Esophagus squamous epithelium (tissue), 5 donors: Measurements from ENCODE around the gene OSCP1. TPM values are rescaled to one million over a fixed set of nuclear protein-coding genes. Genes with fewer than 3 reads are reported as not detected.

Source experiments
- DNase-seq: peaks from one replicate; lab custom pipeline; 2025; lab: John Stamatoyannopoulos, UW
- H3K27ac ChIP-seq, 4 donors: fragments of 200-600 bp; sonication (generic); one replicate each; pipeline ENCODE4 v1.5.1; 2016 to 2019; ENCODE audit warnings: mild to moderate bottlenecking in 1 of 4
- H3K27me3 ChIP-seq, 4 donors: fragments of 200-600 bp; sonication (generic); 1 replicate in 3 of 4; 2 replicates in 1 of 4; pipeline versions ENCODE4 v1.5.1 to v1.6.0; 2017 to 2021; ENCODE audit warnings: antibody characterized with exemption in 1 of 4
- H3K36me3 ChIP-seq, 3 donors: fragments of 200-600 bp; sonication (generic); one replicate each; pipeline ENCODE4 v1.5.1; 2016 to 2019
- H3K4me1 ChIP-seq, 3 donors: fragments of 200-600 bp; sonication (generic); one replicate each; pipeline ENCODE4 v1.5.1; 2017 to 2019
- H3K4me3 ChIP-seq, 4 donors: fragments of 200-600 bp; sonication (generic); 1 replicate in 3 of 4; 2 replicates in 1 of 4; pipeline ENCODE4 v1.5.1; 2016 to 2019; ENCODE audit warnings: mild to moderate bottlenecking in 2 of 4, moderate library complexity in 1 of 4
- H3K9me3 ChIP-seq, 3 donors: fragments of 200-600 bp; sonication (generic); one replicate each; pipeline ENCODE4 v1.5.1; 2016 to 2019
- POLR2A ChIP-seq, 4 donors: fragments of 450-650 bp; IDR thresholded peaks; one replicate each; pipeline ENCODE4 v1.6.1; 2017; ENCODE audit warnings: antibody characterized with exemption in 4 of 4, mild to moderate bottlenecking in 4 of 4, moderate library complexity in 3 of 4
- WGBS, 2 donors: methylation state at CpG; one replicate each; pipeline ENCODE4 v1.1.5; 2018; 5-methylcytosine and 5-hydroxymethylcytosine counted together
- intact Hi-C: fragments of 100-400 bp; cut with DNase I; formaldehyde crosslinking; loops from one replicate; pipeline ENCODE4 v1.15.0; 2022
- total RNA-seq, 4 donors: library from RNA; depleted of rRNA; stranded (reverse); fragments of >200 nt; gene quantifications; one replicate each; pipeline ENCODE4 v1.1.0, GENCODE V29; 2016
- TF ChIP-seq, protein P1 (sequence below), 6 experiments: fragments of 450-650 bp in 4 of 6; fragments of 200-600 bp in 2 of 6; sonication (generic) in 2 of 6; IDR thresholded peaks; one replicate each; pipeline ENCODE4 v1.5.1; 2016 to 2019; ENCODE audit warnings: antibody characterized with exemption in 6 of 6, mild to moderate bottlenecking in 4 of 6, moderate library complexity in 4 of 6
- donor health status: DM: yes; HTN: yes; CAD: no.

Gene OSCP1
- total RNA-seq, 4 donors from 2014 or later: 2.4 to 6.8 (median 4.5) TPM

DNA sequence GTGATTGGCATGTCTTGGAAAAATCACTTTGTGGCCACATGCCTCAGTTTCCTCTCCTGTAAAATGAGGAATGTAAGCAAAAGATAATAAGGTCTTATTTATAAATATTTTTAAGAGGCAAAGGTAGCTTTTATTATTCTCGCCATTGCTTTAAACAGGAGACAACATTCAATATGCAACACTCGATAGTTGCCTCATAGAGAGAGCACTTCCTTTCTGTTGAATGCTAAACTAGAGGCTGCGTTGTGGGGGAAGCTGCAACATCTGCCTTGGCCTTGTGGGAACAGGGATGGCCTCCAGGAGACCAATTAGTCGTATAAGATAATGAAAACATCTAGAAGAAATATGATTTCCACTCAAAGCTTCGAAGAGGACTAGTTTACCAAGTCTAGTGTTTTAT is 3.5 kb downstream of the OSCP1 start:
- no peaks in the 10 kb centered on the region for H3K36me3 ChIP-seq
- H3K27me3 ChIP-seq: no peaks in the 10 kb centered on the region
- 56 to 57% methylated on average over 5 of the region's 5 CpGs for WGBS, 2 donors
- intact Hi-C loops: no loop called here
- no peak overlapping the region for H3K27ac ChIP-seq
- TF ChIP-seq, protein P1, sequence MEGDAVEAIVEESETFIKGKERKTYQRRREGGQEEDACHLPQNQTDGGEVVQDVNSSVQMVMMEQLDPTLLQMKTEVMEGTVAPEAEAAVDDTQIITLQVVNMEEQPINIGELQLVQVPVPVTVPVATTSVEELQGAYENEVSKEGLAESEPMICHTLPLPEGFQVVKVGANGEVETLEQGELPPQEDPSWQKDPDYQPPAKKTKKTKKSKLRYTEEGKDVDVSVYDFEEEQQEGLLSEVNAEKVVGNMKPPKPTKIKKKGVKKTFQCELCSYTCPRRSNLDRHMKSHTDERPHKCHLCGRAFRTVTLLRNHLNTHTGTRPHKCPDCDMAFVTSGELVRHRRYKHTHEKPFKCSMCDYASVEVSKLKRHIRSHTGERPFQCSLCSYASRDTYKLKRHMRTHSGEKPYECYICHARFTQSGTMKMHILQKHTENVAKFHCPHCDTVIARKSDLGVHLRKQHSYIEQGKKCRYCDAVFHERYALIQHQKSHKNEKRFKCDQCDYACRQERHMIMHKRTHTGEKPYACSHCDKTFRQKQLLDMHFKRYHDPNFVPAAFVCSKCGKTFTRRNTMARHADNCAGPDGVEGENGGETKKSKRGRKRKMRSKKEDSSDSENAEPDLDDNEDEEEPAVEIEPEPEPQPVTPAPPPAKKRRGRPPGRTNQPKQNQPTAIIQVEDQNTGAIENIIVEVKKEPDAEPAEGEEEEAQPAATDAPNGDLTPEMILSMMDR (IDR thresholded peaks at IDR 0.05): no peak
- no peak for TF ChIP-seq POLR2A (IDR thresholded peaks at IDR 0.05)
- peaks cover 0 to 32% (median 23%) of the 10 kb centered on the region in 3 donors for H3K4me1 ChIP-seq
- no peak overlapping the region for H3K4me3 ChIP-seq
- no peaks in the 10 kb centered on the region for H3K9me3 ChIP-seq
- DNase-seq: no peak

- WGBS, 2 donors: 66 to 79% methylated on average over 6 to 8 of the region's 8 CpGs
Measured at GRCh38 chr1:36446271-36446670, 4.0 kb downstream of the OSCP1 start.

DNA sequence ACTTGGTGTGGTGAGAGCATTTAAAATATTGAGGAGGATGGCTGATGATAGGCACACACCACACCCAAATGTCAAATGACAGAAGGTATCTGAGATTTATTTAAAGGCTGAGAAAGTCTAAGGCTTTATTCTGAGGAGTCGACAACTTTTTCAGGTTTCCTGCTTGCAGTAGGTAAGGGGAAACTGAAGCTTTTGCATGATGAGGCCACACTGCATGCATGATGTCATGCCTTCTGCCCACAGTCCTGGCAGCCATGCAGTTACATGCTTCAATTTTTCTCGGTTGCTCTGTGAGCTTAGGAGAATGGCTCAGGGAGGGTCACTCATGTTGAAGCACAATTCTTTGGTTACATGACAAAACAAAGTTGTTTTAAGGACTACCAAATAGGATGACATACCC is 7.0 kb downstream of the OSCP1 start:
- Histone ChIP-seq H3K4me1 (peaks cover 0 to 2% (median 1%) of the 10 kb centered on the region in 3 donors), H3K9me3 (no peaks in the 10 kb centered on the region), H3K4me3 (no peak overlapping the region), H3K36me3 (peaks cover 0 to 8% (median 0%) of the 10 kb centered on the region in 3 donors), H3K27me3 (no peaks in the 10 kb centered on the region), H3K27ac (no peak overlapping the region)
- intact Hi-C loops: no loop called here
- 56 to 66% methylated on average over 2 of the region's 2 CpGs for WGBS, 2 donors
- no peak for TF ChIP-seq POLR2A (IDR thresholded peaks at IDR 0.05)
- TF ChIP-seq, protein P1 (IDR thresholded peaks at IDR 0.05): no peak
- DNase-seq: no peak

More at GRCh38 chr1:36446271-36446670, 4.0 kb downstream of the OSCP1 start:
- DNase-seq: no peak
- Histone ChIP-seq H3K4me3 (no peak overlapping the region), H3K36me3 (no peaks in the 10 kb centered on the region), H3K27ac (no peak overlapping the region), H3K4me1 (peaks cover 0 to 28% (median 21%) of the 10 kb centered on the region in 3 donors), H3K27me3 (no peaks in the 10 kb centered on the region), H3K9me3 (no peaks in the 10 kb centered on the region)
- intact Hi-C loops: no loop called here
- no peak for TF ChIP-seq POLR2A (IDR thresholded peaks at IDR 0.05)
- TF ChIP-seq, protein P1 (IDR thresholded peaks at IDR 0.05): no peak

DNA sequence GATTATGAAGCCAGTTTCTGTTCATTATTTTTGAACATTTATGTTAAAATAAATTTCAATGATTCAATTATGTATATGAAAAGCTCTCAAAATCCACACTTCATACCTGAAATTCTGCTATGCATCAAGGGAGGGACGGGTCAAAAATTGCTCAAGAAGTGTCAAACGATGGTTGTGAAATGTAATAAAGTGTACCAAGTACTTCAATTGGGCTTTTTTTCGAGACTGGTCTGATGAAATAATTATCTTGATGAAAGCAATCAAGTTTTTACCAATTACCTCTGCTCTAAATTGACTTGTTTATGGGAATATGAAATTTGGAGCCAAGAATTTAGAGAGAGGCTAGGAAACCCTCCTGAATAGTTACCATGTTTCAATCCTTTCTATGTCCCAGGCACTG is 7.9 kb downstream of the OSCP1 start:
- TF ChIP-seq, protein P1 (IDR thresholded peaks at IDR 0.05): no peak
- TF ChIP-seq POLR2A (IDR thresholded peaks at IDR 0.05): no peak
- WGBS, 2 donors: 73 to 86% methylated on average over 3 of the region's 3 CpGs

GRCh38 chr1:36440646-36441045 is 9.6 kb downstream of the OSCP1 start:
- WGBS, 2 donors: 80 to 88% methylated on average over 3 of the region's 3 CpGs
- no peak overlapping the region for H3K27ac ChIP-seq

More for the DNA sequence above, 7.9 kb downstream of the OSCP1 start:
- DNase-seq: no peak
- Histone ChIP-seq H3K9me3 (no peaks in the 10 kb centered on the region), H3K27me3 (no peaks in the 10 kb centered on the region), H3K4me3 (no peak overlapping the region), H3K27ac (no peak overlapping the region), H3K36me3 (peaks cover 0 to 18% (median 0%) of the 10 kb centered on the region in 3 donors), H3K4me1 (peaks cover 0 to 5% (median under 1%) of the 10 kb centered on the region in 3 donors)
- intact Hi-C loops: no loop called here

More at GRCh38 chr1:36440646-36441045, 9.6 kb downstream of the OSCP1 start:
- DNase-seq: no peak
- H3K4me3 ChIP-seq: no peak overlapping the region
- peaks cover 0 to 16% (median 2%) of the 10 kb centered on the region in 3 donors for H3K4me1 ChIP-seq
- H3K9me3 ChIP-seq: no peaks in the 10 kb centered on the region
- H3K27me3 ChIP-seq: no peaks in the 10 kb centered on the region
- intact Hi-C loops: no loop called here
- TF ChIP-seq, protein P1 (IDR thresholded peaks at IDR 0.05): no peak
- TF ChIP-seq POLR2A (IDR thresholded peaks at IDR 0.05): no peak
- H3K36me3 ChIP-seq: peaks cover 0 to 19% (median 0%) of the 10 kb centered on the region in 3 donors
